Fibroblast of mammary gland (primary cell): ENCODE measurements around the gene PLEKHB2.
"Not testable (repeated sequence)": the region's sequence is repeated elsewhere in the genome, so short reads cannot be mapped to it uniquely, and the experiment has no call there.

Source experiments
- DNase-seq: peaks from one replicate; pipeline ENCODE4 v3.0.0-alpha.2; 2010; ENCODE audit warnings: low read depth
- H3K4me3 ChIP-seq: 2 replicates; pipeline ENCODE4 v1.5.1; 2011; ENCODE audit warnings: low read depth, mild to moderate bottlenecking, low read length, moderate library complexity; ENCODE audit not compliant: control insufficient read depth
- TF ChIP-seq, protein P1 (sequence below): conservative IDR thresholded peaks from 2 replicates; pipeline ENCODE4 v1.5.1; 2011; ENCODE audit warnings: low read depth, low read length, inconsistent platforms; ENCODE audit not compliant: control insufficient read depth, insufficient read depth

Gene PLEKHB2

GRCh38 chr2:131103165-131103564 is 2.0 kb upstream of the PLEKHB2 start:
- no peak overlapping the region for H3K4me3 ChIP-seq
- TF ChIP-seq, protein P1, sequence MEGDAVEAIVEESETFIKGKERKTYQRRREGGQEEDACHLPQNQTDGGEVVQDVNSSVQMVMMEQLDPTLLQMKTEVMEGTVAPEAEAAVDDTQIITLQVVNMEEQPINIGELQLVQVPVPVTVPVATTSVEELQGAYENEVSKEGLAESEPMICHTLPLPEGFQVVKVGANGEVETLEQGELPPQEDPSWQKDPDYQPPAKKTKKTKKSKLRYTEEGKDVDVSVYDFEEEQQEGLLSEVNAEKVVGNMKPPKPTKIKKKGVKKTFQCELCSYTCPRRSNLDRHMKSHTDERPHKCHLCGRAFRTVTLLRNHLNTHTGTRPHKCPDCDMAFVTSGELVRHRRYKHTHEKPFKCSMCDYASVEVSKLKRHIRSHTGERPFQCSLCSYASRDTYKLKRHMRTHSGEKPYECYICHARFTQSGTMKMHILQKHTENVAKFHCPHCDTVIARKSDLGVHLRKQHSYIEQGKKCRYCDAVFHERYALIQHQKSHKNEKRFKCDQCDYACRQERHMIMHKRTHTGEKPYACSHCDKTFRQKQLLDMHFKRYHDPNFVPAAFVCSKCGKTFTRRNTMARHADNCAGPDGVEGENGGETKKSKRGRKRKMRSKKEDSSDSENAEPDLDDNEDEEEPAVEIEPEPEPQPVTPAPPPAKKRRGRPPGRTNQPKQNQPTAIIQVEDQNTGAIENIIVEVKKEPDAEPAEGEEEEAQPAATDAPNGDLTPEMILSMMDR: no peak
- no peak for DNase-seq

- TF ChIP-seq, protein P1: no peak
- H3K4me3 ChIP-seq: peak overlapping the region; percentile 89
These were observed 515 bp upstream of the PLEKHB2 start for GRCh38 chr2:131104487-131105155.

DNA sequence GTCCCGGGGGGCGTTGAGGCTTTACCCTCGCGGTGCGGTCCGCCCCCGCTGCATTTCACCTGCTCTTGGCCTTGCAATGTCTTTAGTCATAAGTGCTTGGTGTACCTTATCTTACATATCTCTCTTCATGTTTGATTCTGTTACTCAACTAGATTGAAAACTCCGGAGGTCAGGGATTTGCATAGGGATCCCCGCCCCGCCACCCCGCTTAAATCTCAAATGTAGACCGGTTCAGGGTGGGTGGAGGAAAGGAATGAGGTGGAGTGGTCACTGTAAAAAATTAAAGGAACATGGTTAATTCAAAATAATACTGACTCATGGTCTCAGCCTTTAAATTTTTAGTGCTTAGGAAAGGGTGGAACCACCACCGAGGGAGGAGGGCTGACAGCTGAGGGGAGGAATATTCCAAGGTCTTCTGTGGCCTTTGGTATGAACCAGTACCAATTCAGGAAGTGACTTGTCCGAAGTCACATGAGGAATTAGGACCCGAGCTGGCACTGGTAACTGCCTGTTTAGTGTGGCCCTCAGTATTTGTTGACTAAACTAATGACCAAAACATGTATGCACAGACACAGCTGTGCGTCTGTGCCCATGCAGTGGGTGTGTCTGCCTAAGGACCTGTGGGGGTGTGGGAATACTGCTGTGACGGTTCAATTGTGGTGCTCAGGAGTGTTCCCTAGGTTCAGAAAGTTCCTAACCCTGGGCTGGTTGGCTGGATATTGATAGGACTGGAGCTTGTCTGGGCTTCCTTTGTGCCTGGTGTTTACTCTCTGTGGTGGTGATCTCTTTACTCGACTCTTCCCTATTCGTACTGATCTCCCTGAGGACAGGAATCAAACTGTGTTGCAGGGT is 1.0 kb downstream of the PLEKHB2 start:
- TF ChIP-seq, protein P1: no peak
- peak; percentile 74 for DNase-seq
- peak overlapping the region; percentile 89 for H3K4me3 ChIP-seq

More at GRCh38 chr2:131104487-131105155, 515 bp upstream of the PLEKHB2 start:
- peak; percentile 80 for DNase-seq

- TF ChIP-seq, protein P1: no peak
- H3K4me3 ChIP-seq: no peak overlapping the region
- DNase-seq: no peak
These were observed 7.4 kb downstream of the PLEKHB2 start for GRCh38 chr2:131112529-131112928.

- TF ChIP-seq, protein P1: no peak
- no peak overlapping the region for H3K4me3 ChIP-seq
These were observed 8.6 kb downstream of the PLEKHB2 start for GRCh38 chr2:131113566-131114227.

GRCh38 chr2:131114950-131115349 is 9.8 kb downstream of the PLEKHB2 start:
- not testable (repeated sequence) for DNase-seq, H3K4me3 ChIP-seq

More at GRCh38 chr2:131113566-131114227, 8.6 kb downstream of the PLEKHB2 start:
- no peak for DNase-seq

GRCh38 chr2:131115752-131116151 is 10.6 kb downstream of the PLEKHB2 start:
- no peak overlapping the region for H3K4me3 ChIP-seq
- DNase-seq: no peak
- TF ChIP-seq, protein P1: no peak
